Right lobe of liver (tissue), 4 donors: ENCODE measurements around the gene BLMH.

Experiments
- POLR2A ChIP-seq: fragments of 450-650 bp; IDR thresholded peaks from one replicate; pipeline ENCODE4 v1.6.1; 2017; ENCODE audit warnings: antibody characterized with exemption, mild to moderate bottlenecking
- TF ChIP-seq, protein P1 (sequence below), 4 donors: fragments of 200-600 bp in 3 of 4; fragments of 450-650 bp in 1 of 4; IDR thresholded peaks; one replicate each; pipeline versions ENCODE4 v1.5.1 to v1.8.0; 2016 to 2022; ENCODE audit warnings: antibody characterized with exemption in 4 of 4, mild to moderate bottlenecking in 2 of 4
- donor health status: DM: no; HTN: no; CAD: no.
- donor health status: DM: no; HTN: no; CAD: no.
- donor health status: DM: no; HTN: yes; CAD: no.

DNA sequence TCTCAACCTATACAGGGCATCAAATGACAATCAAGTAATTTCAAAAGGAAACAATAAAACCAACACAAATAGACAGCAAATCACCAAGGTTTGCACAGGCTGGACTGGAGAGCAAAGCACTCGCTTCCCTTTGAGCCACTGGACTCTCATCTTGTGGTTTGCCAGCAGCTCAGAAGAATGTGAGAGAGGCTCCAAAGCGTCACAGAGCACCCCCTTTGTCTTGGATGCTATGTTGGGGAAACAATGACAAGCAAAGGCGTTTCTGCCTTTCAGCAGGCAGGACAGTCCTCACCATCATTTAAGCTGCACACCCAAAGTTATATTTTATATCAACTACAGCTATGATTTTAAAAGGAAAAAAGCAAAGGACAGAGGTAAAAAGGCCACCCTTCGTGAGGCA, 69.5 kb downstream of the BLMH start:
- TF ChIP-seq, protein P1, sequence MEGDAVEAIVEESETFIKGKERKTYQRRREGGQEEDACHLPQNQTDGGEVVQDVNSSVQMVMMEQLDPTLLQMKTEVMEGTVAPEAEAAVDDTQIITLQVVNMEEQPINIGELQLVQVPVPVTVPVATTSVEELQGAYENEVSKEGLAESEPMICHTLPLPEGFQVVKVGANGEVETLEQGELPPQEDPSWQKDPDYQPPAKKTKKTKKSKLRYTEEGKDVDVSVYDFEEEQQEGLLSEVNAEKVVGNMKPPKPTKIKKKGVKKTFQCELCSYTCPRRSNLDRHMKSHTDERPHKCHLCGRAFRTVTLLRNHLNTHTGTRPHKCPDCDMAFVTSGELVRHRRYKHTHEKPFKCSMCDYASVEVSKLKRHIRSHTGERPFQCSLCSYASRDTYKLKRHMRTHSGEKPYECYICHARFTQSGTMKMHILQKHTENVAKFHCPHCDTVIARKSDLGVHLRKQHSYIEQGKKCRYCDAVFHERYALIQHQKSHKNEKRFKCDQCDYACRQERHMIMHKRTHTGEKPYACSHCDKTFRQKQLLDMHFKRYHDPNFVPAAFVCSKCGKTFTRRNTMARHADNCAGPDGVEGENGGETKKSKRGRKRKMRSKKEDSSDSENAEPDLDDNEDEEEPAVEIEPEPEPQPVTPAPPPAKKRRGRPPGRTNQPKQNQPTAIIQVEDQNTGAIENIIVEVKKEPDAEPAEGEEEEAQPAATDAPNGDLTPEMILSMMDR (IDR thresholded peaks at IDR 0.05): no peak
- TF ChIP-seq POLR2A: no peak
